Sigmoid colon (tissue), 4 donors: ENCODE measurements around the gene OR13J1.

Source experiments
- EP300 ChIP-seq, 4 donors: sonication (generic); formaldehyde crosslinking; IDR thresholded peaks; one replicate each; pipeline ENCODE4 v1.6.1; 2017; ENCODE audit warnings: antibody characterized with exemption in 4 of 4
- POLR2A ChIP-seq, 2 donors: fragments of 450-650 bp; IDR thresholded peaks; one replicate each; pipeline ENCODE4 v1.6.1; 2016; ENCODE audit warnings: antibody characterized with exemption in 2 of 2, mild to moderate bottlenecking in 2 of 2, moderate library complexity in 2 of 2
- TF ChIP-seq, protein P1 (sequence below), 4 experiments: fragments of 450-650 bp in 3 of 4; fragments of 200-600 bp in 1 of 4; IDR thresholded peaks; one replicate each; pipeline ENCODE4 v1.5.1; 2016 to 2019; ENCODE audit warnings: antibody characterized with exemption in 4 of 4, mild to moderate bottlenecking in 3 of 4, moderate library complexity in 2 of 4

DNA sequence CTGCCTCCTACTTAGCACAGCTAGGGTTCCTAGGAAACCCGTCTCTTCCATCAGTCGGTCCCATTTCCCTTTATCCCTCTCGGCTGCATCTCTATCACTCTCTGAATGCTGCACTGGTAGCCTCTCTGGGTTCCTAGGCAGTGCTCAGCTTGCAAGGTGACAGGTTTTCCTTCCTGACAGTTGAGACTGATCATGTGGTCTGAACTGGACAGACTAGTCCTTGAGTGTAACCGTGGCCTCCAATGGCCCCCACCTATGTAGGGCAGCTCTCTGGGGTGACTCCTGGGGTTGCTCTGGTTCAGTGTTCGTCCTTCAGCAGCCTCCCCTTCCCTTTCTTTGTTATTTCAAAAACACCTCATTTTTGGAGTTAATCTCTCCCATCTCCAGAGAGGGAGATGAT lies 37.4 kb downstream of the OR13J1 start:
- TF ChIP-seq EP300 (IDR thresholded peaks at IDR 0.05) (no peak), POLR2A (IDR thresholded peaks at IDR 0.05) (no peak)
- TF ChIP-seq, protein P1, sequence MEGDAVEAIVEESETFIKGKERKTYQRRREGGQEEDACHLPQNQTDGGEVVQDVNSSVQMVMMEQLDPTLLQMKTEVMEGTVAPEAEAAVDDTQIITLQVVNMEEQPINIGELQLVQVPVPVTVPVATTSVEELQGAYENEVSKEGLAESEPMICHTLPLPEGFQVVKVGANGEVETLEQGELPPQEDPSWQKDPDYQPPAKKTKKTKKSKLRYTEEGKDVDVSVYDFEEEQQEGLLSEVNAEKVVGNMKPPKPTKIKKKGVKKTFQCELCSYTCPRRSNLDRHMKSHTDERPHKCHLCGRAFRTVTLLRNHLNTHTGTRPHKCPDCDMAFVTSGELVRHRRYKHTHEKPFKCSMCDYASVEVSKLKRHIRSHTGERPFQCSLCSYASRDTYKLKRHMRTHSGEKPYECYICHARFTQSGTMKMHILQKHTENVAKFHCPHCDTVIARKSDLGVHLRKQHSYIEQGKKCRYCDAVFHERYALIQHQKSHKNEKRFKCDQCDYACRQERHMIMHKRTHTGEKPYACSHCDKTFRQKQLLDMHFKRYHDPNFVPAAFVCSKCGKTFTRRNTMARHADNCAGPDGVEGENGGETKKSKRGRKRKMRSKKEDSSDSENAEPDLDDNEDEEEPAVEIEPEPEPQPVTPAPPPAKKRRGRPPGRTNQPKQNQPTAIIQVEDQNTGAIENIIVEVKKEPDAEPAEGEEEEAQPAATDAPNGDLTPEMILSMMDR (IDR thresholded peaks at IDR 0.05) = no peak
